Measurements from ENCODE around the gene KIF3C.
A peak's percentile ranks its signal among the peaks of the same experiment; 100 is the strongest.

The KIF3C gene

GRCh38 chr2:25981596-25982272 is 563 bp downstream of the KIF3C start:
- TF ChIP-seq GATA3 (IDR thresholded peaks at IDR 0.05; ENCODE audit: low read depth, low read length) = no peak
- TF ChIP-seq GATA2 (IDR thresholded peaks at IDR 0.05; ENCODE audit: low read depth, low read length) = no peak

DNA sequence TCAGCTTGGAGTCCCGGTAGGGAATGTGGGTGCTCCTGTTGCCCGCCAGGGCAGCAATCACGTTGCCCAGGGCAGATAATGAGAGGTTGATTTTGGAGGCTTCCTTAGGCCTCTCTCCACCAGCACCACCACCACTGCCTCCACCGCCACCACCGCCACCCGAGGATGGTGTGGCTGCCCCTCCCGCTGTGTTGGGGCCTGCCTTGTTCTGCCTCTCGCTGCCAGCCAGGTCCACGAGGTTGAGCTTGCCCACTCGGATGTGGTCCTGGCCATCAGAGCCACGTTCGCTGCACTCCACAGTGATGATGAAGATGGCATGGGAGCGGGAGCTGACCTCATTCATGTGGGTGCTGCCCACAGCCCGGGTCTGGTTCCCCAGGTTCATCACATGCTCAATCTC is 1.3 kb downstream of the KIF3C start:
- TF ChIP-seq GATA2 (IDR thresholded peaks at IDR 0.05; ENCODE audit: low read depth, low read length) (no peak), GATA3 (IDR thresholded peaks at IDR 0.05; ENCODE audit: low read depth, low read length) (no peak)

- TF ChIP-seq GATA3 (IDR thresholded peaks at IDR 0.05; ENCODE audit: low read depth, low read length) (no peak), GATA2 (IDR thresholded peaks at IDR 0.05; ENCODE audit: low read depth, low read length) (no peak)
Observed at GRCh38 chr2:25980076-25980887, 2.0 kb downstream of the KIF3C start.

GRCh38 chr2:25979001-25979400 is 3.3 kb downstream of the KIF3C start:
- TF ChIP-seq GATA3 (IDR thresholded peaks at IDR 0.05; ENCODE audit: low read depth, low read length) = no peak
- no peak for TF ChIP-seq GATA2 (IDR thresholded peaks at IDR 0.05; ENCODE audit: low read depth, low read length)

DNA sequence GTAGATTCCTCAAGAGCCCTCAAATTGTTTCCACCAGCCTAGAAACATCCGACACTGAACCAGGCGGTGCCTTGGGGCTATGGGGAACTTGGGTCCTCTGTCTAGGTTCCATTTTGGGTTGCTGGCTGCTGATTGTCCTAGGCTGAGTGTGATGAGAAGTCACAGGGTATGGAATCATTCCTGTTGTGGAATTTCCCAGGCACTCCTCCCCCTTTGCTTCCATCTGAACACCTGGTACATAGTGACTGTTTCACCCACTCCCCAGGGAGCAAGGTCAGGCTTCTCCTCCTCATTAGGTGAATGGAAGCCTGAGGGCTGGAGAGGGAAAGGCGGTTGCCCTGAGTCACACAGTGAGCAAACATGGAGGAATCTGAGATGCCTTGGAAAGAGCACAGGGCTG is 4.5 kb downstream of the KIF3C start:
- TF ChIP-seq GATA2 (IDR thresholded peaks at IDR 0.05; ENCODE audit: low read depth, low read length) = no peak
- TF ChIP-seq GATA3 (IDR thresholded peaks at IDR 0.05; ENCODE audit: low read depth, low read length) = no peak

- peak; percentile 68 for TF ChIP-seq GATA2 (IDR thresholded peaks at IDR 0.05; ENCODE audit: low read depth, low read length)
- TF ChIP-seq GATA3 (IDR thresholded peaks at IDR 0.05; ENCODE audit: low read depth, low read length) = no peak
Observed at GRCh38 chr2:25976983-25977741, 5.1 kb downstream of the KIF3C start.

GRCh38 chr2:25972049-25972823 is 10.1 kb downstream of the KIF3C start:
- no peak for TF ChIP-seq GATA3 (IDR thresholded peaks at IDR 0.05; ENCODE audit: low read depth, low read length)
- TF ChIP-seq GATA2 (IDR thresholded peaks at IDR 0.05; ENCODE audit: low read depth, low read length) = no peak

DNA sequence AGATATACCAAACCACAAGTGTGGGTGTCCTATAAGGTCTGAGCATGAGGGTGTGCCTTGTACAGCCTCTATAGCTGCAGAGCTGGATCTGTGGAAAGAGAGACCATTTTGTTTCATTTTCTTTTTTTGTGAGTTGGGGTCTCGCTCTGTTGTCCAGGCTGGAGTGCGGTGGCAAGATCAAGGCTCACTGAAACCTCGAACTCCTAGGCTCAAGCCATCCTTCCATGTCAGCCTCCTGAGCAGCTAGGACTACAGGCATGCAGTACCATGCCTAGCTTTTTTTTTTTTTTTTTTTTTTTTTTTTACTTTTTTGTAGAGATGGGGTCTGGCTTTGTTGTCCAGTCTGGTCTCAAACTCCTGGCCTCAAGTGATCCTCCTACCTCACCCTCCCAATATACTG is 10.7 kb downstream of the KIF3C start:
- TF ChIP-seq GATA3 (IDR thresholded peaks at IDR 0.05; ENCODE audit: low read depth, low read length) (no peak), GATA2 (IDR thresholded peaks at IDR 0.05; ENCODE audit: low read depth, low read length) (no peak)

GRCh38 chr2:25966531-25967270 is 15.6 kb downstream of the KIF3C start:
- peak; percentile 66 for TF ChIP-seq GATA3 (IDR thresholded peaks at IDR 0.05; ENCODE audit: low read depth, low read length)
- peak; percentile 93 for TF ChIP-seq GATA2 (IDR thresholded peaks at IDR 0.05; ENCODE audit: low read depth, low read length)

DNA sequence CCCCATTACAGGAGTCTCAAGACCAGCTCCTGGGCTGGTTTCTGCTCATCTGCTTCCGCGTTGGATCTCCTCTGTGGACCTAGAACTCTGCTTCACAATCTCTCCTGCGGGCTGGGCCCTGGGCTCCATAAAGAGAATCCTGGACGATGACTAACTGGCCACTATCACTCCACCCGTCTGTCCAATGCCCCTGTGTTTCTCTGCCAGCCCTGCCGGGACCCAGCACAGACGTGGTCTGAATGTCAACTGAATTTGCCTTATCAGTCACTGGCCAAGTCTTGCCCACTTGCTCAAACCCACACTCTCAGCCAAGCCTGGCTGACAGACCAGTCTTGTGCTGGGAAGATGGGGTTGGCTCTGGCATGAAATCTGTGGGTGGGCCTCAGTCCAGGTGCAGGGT is 17.4 kb downstream of the KIF3C start:
- TF ChIP-seq GATA3 (IDR thresholded peaks at IDR 0.05; ENCODE audit: low read depth, low read length) = no peak
- no peak for TF ChIP-seq GATA2 (IDR thresholded peaks at IDR 0.05; ENCODE audit: low read depth, low read length)

DNA sequence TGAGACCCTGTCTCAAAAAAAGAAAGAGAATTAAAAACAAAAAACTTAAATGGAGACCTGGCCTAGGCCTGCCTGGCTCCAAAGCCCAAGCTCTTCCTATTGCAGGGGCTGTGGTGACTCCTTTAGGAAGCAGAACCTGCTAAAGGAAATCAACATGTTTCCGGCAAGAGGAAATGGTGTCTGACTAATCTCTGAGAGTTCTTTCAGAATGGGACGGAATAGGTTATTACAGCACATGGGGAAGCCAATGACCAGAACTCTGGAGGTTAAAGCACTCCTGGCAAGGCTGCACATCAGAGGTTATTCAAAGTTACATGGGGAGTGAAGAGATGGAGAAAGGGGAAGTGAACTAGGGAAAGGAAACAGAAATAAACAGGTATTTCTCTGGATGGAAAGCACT is 21.4 kb downstream of the KIF3C start:
- TF ChIP-seq GATA2 (IDR thresholded peaks at IDR 0.05; ENCODE audit: low read depth, low read length) (no peak), GATA3 (IDR thresholded peaks at IDR 0.05; ENCODE audit: low read depth, low read length) (no peak)

DNA sequence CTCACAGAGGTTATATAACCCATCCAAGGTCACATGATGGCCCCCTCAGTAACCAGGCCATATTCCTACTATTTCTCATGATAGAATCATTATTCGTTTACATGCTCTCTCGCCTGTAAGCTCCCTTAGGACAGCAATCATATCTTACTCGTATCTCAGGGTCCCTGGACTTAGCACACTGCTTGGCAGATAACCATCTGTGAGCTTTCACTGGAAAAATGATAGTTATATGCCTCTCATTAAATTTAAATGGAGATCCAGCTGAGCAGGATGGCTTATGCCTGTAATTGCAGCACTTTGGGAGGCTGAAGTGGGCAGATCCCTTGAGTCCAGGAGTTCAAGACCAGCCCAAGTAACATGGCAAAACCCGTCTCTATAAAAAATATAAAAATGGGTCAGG is 21.9 kb downstream of the KIF3C start:
- TF ChIP-seq GATA2 (IDR thresholded peaks at IDR 0.05; ENCODE audit: low read depth, low read length) (peak; percentile 73), GATA3 (IDR thresholded peaks at IDR 0.05; ENCODE audit: low read depth, low read length) (no peak; the same call in 1 of the 2 replicates)

DNA sequence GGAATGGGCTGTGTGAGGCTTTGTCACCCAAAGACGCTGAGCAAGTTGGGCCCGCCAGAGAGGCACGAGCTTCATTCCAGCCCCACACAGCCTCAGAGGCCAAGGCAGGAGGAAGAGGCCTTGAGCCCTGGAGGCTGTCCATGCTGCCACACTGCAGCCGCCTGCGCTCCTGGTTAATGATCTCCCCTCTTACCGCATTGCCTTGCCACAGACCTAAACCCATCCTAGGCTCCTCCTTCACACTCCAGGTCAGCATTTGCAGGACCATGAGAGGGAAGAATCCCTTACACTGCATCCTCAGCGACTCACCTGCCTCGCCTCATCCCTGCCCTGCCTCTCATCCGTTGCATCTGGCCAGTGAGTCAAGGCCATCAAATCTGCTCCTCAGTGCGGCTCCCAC is 24.6 kb downstream of the KIF3C start:
- no peak for TF ChIP-seq GATA3 (IDR thresholded peaks at IDR 0.05; ENCODE audit: low read depth, low read length)
- TF ChIP-seq GATA2 (IDR thresholded peaks at IDR 0.05; ENCODE audit: low read depth, low read length) = no peak

Data from SH-SY5Y (cell line).